T47D (cell line): ENCODE measurements around the gene CDC42BPA.

Experiments used
- DNase-seq, 2 experiments: peaks; one replicate each; pipeline versions ENCODE4 v3.0.0 to v3.0.0-alpha.2; 2011 to 2012; ENCODE audit warnings: low read depth in 1 of 2, low spot score in 1 of 2
- JUND ChIP-seq: IDR thresholded peaks from 2 replicates; pipeline ENCODE4 v1.6.1; 2012; ENCODE audit warnings: low read depth
- in situ Hi-C: cut with HindIII; loops from 2 replicates; pipeline ENCODE4 v1.10.0; 2016; ENCODE audit warnings: low sequenced_read_pairs, low pct_unique_long_range_greater_than_20kb

CDC42BPA gene

GRCh38 chr1:227182012-227182411 is 136.3 kb downstream of the CDC42BPA start:
- TF ChIP-seq JUND: no peak
- in situ Hi-C loops: no loop called here
- no peak for DNase-seq

DNA sequence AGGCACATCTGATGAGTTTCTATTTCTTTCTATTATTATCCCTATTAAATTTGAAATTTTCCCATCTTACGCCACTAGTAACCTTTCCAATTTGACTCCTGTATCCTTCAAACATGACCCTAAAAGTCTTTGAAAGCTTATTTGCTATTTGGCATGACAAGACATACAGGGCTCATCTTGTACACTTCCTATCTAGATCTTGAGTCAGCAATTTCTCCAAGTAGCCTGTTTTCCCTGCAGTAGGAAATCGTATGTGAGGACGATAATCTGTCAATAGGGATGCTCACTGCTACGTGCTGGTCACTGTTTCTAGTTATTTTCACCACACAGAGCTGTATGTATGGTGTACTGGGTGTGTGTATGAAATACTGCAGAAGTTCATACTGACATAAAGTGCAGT is 142.7 kb downstream of the CDC42BPA start:
- no peak for TF ChIP-seq JUND
- in situ Hi-C loops: no loop called here
- no peak for DNase-seq

GRCh38 chr1:227174164-227174563 is 144.1 kb downstream of the CDC42BPA start:
- no peak for TF ChIP-seq JUND
- in situ Hi-C loops: no loop called here
- DNase-seq: no peak

DNA sequence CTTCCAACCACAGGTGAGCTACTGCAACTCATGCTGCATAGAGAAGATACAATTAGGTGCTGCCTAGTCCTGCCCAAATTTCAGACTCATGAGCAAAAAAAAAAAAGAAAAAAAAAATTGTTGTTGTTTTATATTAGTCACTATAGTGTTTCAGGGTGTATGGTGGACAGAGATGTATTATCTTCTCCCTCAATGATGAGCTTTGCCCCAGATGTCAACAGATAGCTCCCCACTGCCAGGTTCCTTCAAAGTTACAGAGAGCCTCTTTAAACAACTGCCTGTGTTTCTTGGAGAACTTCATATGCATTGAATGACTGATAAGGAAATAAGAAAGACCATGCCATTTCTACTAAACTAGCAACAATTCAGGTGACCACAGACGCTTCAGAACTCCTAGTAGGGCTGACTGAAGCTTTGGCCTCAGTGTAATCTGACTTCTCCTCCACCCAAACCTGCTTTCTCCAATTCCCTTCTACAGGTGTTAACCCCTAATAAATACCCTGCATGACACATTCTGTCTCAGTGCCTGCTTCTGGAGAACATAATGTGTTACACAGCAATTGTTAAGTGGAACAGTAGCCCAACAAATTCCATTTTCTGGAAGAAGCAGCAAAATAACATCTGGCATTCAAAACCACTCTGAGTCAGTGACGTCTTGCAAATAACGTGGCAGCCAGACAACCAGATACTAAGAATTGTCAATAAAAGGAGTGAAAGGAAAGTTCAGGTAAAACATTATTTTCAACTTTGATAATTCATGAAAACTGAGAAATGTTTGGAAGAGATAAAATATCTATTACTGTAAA is 147.7 kb downstream of the CDC42BPA start:
- in situ Hi-C loops: no loop called here
- DNase-seq: no peak
- TF ChIP-seq JUND: no peak

DNA sequence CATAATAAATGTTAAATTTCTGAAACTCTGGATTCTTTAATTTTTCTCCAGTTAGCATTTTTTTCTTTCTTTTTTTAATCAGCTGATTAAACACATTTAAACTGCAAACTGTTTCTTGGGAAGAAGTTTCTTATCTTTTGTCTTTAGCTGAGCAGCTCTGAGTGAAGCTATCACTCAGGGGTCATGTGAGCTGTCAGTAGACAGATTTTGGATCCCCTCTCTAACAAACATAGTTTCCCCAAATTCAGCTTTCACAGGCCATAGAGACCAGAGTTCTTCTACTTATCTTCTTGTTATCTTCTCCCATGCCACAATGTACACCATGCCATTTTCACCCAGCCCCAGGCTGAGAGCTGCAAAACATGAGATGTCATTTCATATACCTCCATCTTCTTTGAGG is 148.9 kb downstream of the CDC42BPA start:
- in situ Hi-C loops: no loop called here
- no peak for DNase-seq

GRCh38 chr1:227167276-227168101 is 150.8 kb downstream of the CDC42BPA start:
- TF ChIP-seq JUND: no peak
- no peak for DNase-seq
- in situ Hi-C loops: no loop called here

More for the DNA sequence above, 148.9 kb downstream of the CDC42BPA start:
- TF ChIP-seq JUND: no peak

DNA sequence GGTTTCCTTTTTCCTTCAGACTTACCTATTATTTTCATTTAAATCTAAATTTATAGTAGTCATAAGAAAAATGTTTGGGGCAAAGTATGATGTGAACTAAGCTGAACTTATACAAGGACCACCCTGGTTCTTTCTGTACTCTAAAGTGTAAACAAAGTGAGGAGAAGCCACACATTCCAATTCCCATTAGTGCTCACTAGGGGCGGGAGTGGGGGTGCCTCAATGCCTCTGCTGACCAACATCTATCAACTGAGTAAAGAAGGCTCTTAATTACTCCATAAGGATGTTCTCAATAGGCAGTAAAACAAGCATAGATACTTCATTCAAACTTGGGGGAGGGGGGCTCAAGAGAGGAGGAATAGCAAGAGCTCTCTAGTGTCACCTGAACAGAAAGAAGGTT is 151.7 kb downstream of the CDC42BPA start:
- TF ChIP-seq JUND: no peak
- in situ Hi-C loops: no loop called here
- no peak for DNase-seq

GRCh38 chr1:227161470-227161869 is 156.8 kb downstream of the CDC42BPA start:
- in situ Hi-C loops: no loop called here
- no peak for DNase-seq
- no peak for TF ChIP-seq JUND

GRCh38 chr1:227156520-227156919 is 161.8 kb downstream of the CDC42BPA start:
- DNase-seq: no peak
- in situ Hi-C loops: no loop called here
- TF ChIP-seq JUND: no peak

- DNase-seq: no peak
- in situ Hi-C loops: no loop called here
- TF ChIP-seq JUND: no peak
Measured at GRCh38 chr1:227155688-227156087, 162.6 kb downstream of the CDC42BPA start.

DNA sequence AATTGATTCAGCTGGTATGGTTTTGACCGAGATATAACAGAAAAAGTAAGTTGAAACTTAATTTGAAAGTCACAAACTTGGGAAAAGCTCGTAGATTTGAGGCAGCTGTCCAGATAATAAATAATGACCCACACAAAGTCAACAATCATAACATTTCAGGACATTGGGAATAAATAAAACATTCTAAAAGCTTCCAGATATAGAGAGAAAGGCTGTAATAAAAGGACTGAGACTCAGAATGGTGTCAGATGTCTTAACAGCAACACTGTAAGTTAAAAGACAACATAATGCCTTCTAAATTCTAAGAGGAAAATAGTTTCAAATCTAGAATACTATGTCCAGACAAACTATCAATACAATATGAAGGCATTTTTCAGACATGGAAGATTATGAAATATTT is 163.3 kb downstream of the CDC42BPA start:
- TF ChIP-seq JUND: no peak
- DNase-seq: no peak
- in situ Hi-C loops: no loop called here

GRCh38 chr1:227152525-227152924 is 165.8 kb downstream of the CDC42BPA start:
- no peak for DNase-seq
- in situ Hi-C loops: no loop called here
- TF ChIP-seq JUND: no peak

- TF ChIP-seq JUND: no peak
- in situ Hi-C loops: no loop called here
- DNase-seq: no peak
Measured at GRCh38 chr1:227140376-227140775, 177.9 kb downstream of the CDC42BPA start.
